K562 (cell line): ENCODE measurements around the gene SLC11A1. TPM values are rescaled to one million over a fixed set of nuclear protein-coding genes. Genes with fewer than 3 reads are reported as not detected.

Source experiments
- ATF1 ChIP-seq, 2 experiments: fragments of 450-650 bp in 1 of 2; IDR thresholded peaks; 2 replicates each; pipeline ENCODE4 v1.6.1; 2016; ENCODE audit warnings: missing compliant biosample characterization in 1 of 2, missing genetic modification characterization in 1 of 2
- C11orf30 ChIP-seq: fragments of 450-650 bp; IDR thresholded peaks from 2 replicates; pipeline ENCODE4 v1.6.1; 2016; ENCODE audit warnings: low read depth, mild to moderate bottlenecking
- E2F6 ChIP-seq, 2 experiments: IDR thresholded peaks; 2 replicates each; pipeline ENCODE4 v1.6.1; 2011; ENCODE audit warnings: borderline replicate concordance in 1 of 2, control low read depth in 1 of 2, low read depth in 1 of 2, low read length in 1 of 2, mild to moderate bottlenecking in 1 of 2, mixed read lengths in 1 of 2, moderate library complexity in 1 of 2; ENCODE audit not compliant: insufficient read depth in 1 of 2, insufficient read length in 1 of 2, poor library complexity in 1 of 2, severe bottlenecking in 1 of 2; ENCODE audit errors: extremely low read depth in 1 of 2
- HNRNPL ChIP-seq: fragments of 200-400 bp; formaldehyde crosslinking; IDR thresholded peaks from 2 replicates; pipeline ENCODE4 v1.6.1; 2017; ENCODE audit warnings: low read depth, mild to moderate bottlenecking, low read length
- RCOR1 ChIP-seq, 2 experiments: IDR thresholded peaks; 2 replicates each; pipeline ENCODE4 v1.6.1; 2012; ENCODE audit warnings: low read depth in 2 of 2, low read length in 2 of 2, borderline replicate concordance in 1 of 2, improper control_type of control experiment in 1 of 2
- SRSF3 ChIP-seq: fragments of 200-400 bp; formaldehyde crosslinking; IDR thresholded peaks from 2 replicates; pipeline ENCODE4 v1.6.1; 2016; ENCODE audit warnings: mild to moderate bottlenecking, low read length, moderate library complexity; ENCODE audit not compliant: insufficient read depth
- ZBTB9 ChIP-seq: fragments of 450-650 bp; formaldehyde crosslinking; IDR thresholded peaks from 2 replicates; pipeline ENCODE4 v1.4.0; 2020; ENCODE audit warnings: mild to moderate bottlenecking, moderate library complexity
- ZFX ChIP-seq: sonication (generic); formaldehyde crosslinking; IDR thresholded peaks from 2 replicates; pipeline ENCODE4 v1.8.0; 2022; ENCODE audit warnings: mild to moderate bottlenecking, missing genetic modification reagents, moderate library complexity
- ZNF140 ChIP-seq: fragments of 250-450 bp; sonication (Bioruptor Pico); IDR thresholded peaks from 2 replicates; pipeline ENCODE4 v1.8.0; 2021; ENCODE audit warnings: moderate library complexity, mild to moderate bottlenecking, inconsistent platforms
- ZNF395 ChIP-seq: fragments of 200-800 bp; sonication (Bioruptor generic); IDR thresholded peaks from 2 replicates; pipeline ENCODE4 v1.6.1; 2017; ENCODE audit warnings: missing genetic modification characterization, missing compliant biosample characterization
- polyA plus RNA-seq, 8 experiments: library from polyadenylated mRNA; depleted of rRNA in 4 of 8; stranded (reverse) in 5 of 8; unstranded in 3 of 8; fragments of >200 nt; fragmentation: Nextera tagmentation in 2 of 8; fragmentation: Illumina TruSeq in 1 of 8; extraction: Ambion mirVana in 2 of 8; extraction: Trizol in 1 of 8; gene quantifications; 2 replicates each; pipeline versions ENCODE4 v1.2.1 to v1.2.3, GENCODE V29; 2011 to 2014; ENCODE audit warnings: inconsistent platforms in 1 of 8, missing spikeins in 1 of 8
- total RNA-seq, 7 experiments: library from RNA; depleted of rRNA in 6 of 7; stranded (reverse); fragments of >200 nt in 6 of 7; fragmentation: Illumina TruSeq in 2 of 7; extraction: Trizol in 2 of 7; gene quantifications; 2 replicates each; pipeline versions ENCODE4 v1.2.1 to v1.2.3, GENCODE V29; 2011 to 2021; ENCODE audit warnings: low replicate concordance in 1 of 7

The SLC11A1 gene
- total and polyA plus RNA-seq, 9 of the 15 experiments (the other 6 are each of a cell fraction or from before 2014, with no cell fraction given): 0.35 to 1.6 (median 0.65) TPM

- TF ChIP-seq RCOR1 (IDR thresholded peaks at IDR 0.05; ENCODE audit: borderline replicate concordance in 1 of 2, low read depth in 2 of 2, low read length in 2 of 2): peak in 1 of 2 experiments; percentile 24; a peak in 1 of 4 replicates
- TF ChIP-seq HNRNPL: 0 out of 2 replicates have a peak, but pooled peaks have one; percentile 57
- peak; percentile 45; the same call in 1 of the 2 replicates for TF ChIP-seq ZFX (CRISPR knock-in tag)
- TF ChIP-seq ZNF395 (CRISPR knock-in tag): 0 out of 2 replicates have a peak, but pooled peaks have one; percentile 56
- peak; percentile 18; the same call in 1 of the 2 replicates for TF ChIP-seq C11orf30
- TF ChIP-seq ZNF140: no peak
- TF ChIP-seq ATF1 (CRISPR knock-in tag; IDR thresholded peaks at IDR 0.05): no peak
- TF ChIP-seq ATF1 (tag; IDR thresholded peaks at IDR 0.05): peak; percentile 10; the same call in 1 of the 2 replicates
- no peak for TF ChIP-seq SRSF3
- TF ChIP-seq E2F6 (IDR thresholded peaks at IDR 0.05; ENCODE audit: borderline replicate concordance in 1 of 2, extremely low read depth in 1 of 2, insufficient read depth in 1 of 2, insufficient read length in 1 of 2, low read depth in 1 of 2, low read length in 1 of 2, poor library complexity in 1 of 2, severe bottlenecking in 1 of 2): peak in 1 of 2 experiments; percentile 4
- peak; percentile 54 for TF ChIP-seq ZBTB9 (CRISPR knock-in tag)
These were observed 24.3 kb downstream of the SLC11A1 start (continued) for GRCh38 chr2:218406209-218406948.
